GM12878 (cell line): ENCODE data around the gene EPOP.

Experiments
- CBX5 ChIP-seq: sonication (generic); IDR thresholded peaks from 2 replicates; pipeline ENCODE4 v1.6.1; 2016; ENCODE audit warnings: low read depth, moderate library complexity, mild to moderate bottlenecking, inconsistent platforms
- CHD1 ChIP-seq: IDR thresholded peaks from 2 replicates; pipeline ENCODE4 v1.6.1; 2012; ENCODE audit warnings: low read depth, low read length, improper control_type of control experiment
- CTCF ChIP-seq, 3 experiments: IDR thresholded peaks in 2 of 3; conservative IDR thresholded peaks in 1 of 3; 2 replicates each; pipeline ENCODE4 v1.5.1; 2011; ENCODE audit warnings: low read depth in 3 of 3, low read length in 3 of 3, mild to moderate bottlenecking in 3 of 3, control low read depth in 2 of 3, moderate library complexity in 2 of 3, inconsistent platforms in 1 of 3, mixed read lengths in 1 of 3; ENCODE audit not compliant: control insufficient read depth in 2 of 3, insufficient read depth in 1 of 3; ENCODE audit errors: extremely low read depth in 1 of 3
- DPF2 ChIP-seq: fragments of 450-650 bp; IDR thresholded peaks from 2 replicates; pipeline ENCODE4 v1.6.1; 2017; ENCODE audit warnings: mild to moderate bottlenecking
- GABPA ChIP-seq: IDR thresholded peaks from 2 replicates; pipeline ENCODE4 v1.6.1; 2014; ENCODE audit warnings: antibody characterized with exemption, low read depth, mild to moderate bottlenecking, inconsistent platforms
- NFYA ChIP-seq: IDR thresholded peaks from 2 replicates; pipeline ENCODE4 v1.6.1; 2011; ENCODE audit warnings: low read depth, mild to moderate bottlenecking, low read length, improper control_type of control experiment, borderline replicate concordance
- NRF1 ChIP-seq: conservative IDR thresholded peaks from 2 replicates; pipeline ENCODE4 v1.6.1; 2011; ENCODE audit warnings: mild to moderate bottlenecking, low read depth, low read length, improper control_type of control experiment
- ZNF24 ChIP-seq: fragments of 450-650 bp; IDR thresholded peaks from 2 replicates; pipeline ENCODE4 v1.6.1; 2017; ENCODE audit warnings: antibody characterized with exemption, mild to moderate bottlenecking
- ZNF384 ChIP-seq: IDR thresholded peaks from 2 replicates; pipeline ENCODE4 v1.6.1; 2012; ENCODE audit warnings: low read depth, mild to moderate bottlenecking, low read length, improper control_type of control experiment, borderline replicate concordance

- TF ChIP-seq DPF2 (no peak), ZNF384 (no peak), NRF1 (no peak), ZNF24 (no peak), NFYA (no peak), CTCF (IDR thresholded peaks at IDR 0.05 in 2 of 3, conservative IDR thresholded peaks at IDR 0.05 in 1 of 3; ENCODE audit: control insufficient read depth in 2 of 3, extremely low read depth in 1 of 3, insufficient read depth in 1 of 3, low read depth in 3 of 3, low read length in 3 of 3) (no peak), CBX5 (no peak), CHD1 (no peak), GABPA (no peak)
Measured at GRCh38 chr17:38706505-38707216, 31.9 kb upstream of the EPOP start.
